GM12864 (cell line): Measurements from ENCODE around the gene PIP5KL1.

Experiments
- DNase-seq: peaks from one replicate; pipeline ENCODE4 v3.0.0-alpha.2; 2011; ENCODE audit warnings: low read depth
- H3K4me3 ChIP-seq: 2 replicates; pipeline ENCODE4 v1.5.1; 2011; ENCODE audit warnings: mild to moderate bottlenecking, low read depth, low read length, control low read depth
- TF ChIP-seq, protein P1 (sequence below): IDR thresholded peaks from 2 replicates; pipeline ENCODE4 v1.5.1; 2011; ENCODE audit warnings: low read depth, mild to moderate bottlenecking, moderate library complexity, low read length, control low read depth, inconsistent platforms; ENCODE audit errors: missing control alignments

PIP5KL1 gene

GRCh38 chr9:127874301-127875221, 56.0 kb downstream of the PIP5KL1 start:
- TF ChIP-seq, protein P1, sequence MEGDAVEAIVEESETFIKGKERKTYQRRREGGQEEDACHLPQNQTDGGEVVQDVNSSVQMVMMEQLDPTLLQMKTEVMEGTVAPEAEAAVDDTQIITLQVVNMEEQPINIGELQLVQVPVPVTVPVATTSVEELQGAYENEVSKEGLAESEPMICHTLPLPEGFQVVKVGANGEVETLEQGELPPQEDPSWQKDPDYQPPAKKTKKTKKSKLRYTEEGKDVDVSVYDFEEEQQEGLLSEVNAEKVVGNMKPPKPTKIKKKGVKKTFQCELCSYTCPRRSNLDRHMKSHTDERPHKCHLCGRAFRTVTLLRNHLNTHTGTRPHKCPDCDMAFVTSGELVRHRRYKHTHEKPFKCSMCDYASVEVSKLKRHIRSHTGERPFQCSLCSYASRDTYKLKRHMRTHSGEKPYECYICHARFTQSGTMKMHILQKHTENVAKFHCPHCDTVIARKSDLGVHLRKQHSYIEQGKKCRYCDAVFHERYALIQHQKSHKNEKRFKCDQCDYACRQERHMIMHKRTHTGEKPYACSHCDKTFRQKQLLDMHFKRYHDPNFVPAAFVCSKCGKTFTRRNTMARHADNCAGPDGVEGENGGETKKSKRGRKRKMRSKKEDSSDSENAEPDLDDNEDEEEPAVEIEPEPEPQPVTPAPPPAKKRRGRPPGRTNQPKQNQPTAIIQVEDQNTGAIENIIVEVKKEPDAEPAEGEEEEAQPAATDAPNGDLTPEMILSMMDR, result no peak
- DNase-seq, result no peak
- H3K4me3 ChIP-seq, result no peak overlapping the region

DNA sequence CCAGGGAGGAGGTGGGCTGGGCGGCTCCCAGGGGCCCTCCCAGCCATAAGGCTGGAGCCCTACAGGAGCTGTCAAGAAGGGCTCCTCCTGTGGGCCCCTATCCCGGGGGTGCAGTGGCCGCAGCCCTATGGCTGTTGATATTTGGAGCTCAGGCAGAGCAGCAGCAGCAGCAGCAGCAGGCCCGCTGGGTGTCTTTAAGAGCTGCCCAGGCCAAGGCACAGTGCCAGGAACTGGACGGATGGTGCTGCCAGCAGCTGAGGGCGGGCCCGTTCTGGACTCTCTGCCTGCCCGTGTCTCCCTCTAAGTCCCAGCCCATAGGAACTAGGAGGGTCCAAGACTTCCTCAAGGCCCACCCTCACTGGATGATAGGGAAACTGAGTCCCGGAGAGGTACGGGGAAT, 56.7 kb downstream of the PIP5KL1 start:
- H3K4me3 ChIP-seq, result no peak overlapping the region
- TF ChIP-seq, protein P1, result no peak
- DNase-seq, result no peak

DNA sequence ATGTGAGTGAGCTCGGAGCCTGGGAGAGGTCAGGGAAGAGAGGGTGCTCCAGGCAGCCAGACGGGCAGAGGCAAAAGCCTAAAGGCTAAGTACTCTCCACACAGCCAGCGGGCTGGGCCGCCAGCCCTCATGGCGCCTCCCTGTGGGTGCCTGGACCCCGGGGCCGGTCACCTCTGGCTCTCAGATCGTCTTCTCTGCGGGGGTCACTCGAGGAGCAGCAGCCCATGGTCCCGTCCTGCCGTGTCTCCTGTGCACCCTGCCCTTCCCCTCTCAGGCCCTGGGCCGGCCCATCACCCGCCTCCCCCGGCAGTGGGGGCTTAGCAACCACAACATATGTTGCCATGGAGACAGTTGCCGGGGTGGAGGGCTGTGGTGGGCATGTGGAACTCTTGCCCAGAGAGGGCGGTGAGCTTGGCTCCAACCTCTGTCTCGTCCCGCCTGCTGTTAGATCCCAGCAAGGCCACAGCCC, 57.3 kb downstream of the PIP5KL1 start:
- H3K4me3 ChIP-seq, result no peak overlapping the region
- DNase-seq, result no peak

DNA sequence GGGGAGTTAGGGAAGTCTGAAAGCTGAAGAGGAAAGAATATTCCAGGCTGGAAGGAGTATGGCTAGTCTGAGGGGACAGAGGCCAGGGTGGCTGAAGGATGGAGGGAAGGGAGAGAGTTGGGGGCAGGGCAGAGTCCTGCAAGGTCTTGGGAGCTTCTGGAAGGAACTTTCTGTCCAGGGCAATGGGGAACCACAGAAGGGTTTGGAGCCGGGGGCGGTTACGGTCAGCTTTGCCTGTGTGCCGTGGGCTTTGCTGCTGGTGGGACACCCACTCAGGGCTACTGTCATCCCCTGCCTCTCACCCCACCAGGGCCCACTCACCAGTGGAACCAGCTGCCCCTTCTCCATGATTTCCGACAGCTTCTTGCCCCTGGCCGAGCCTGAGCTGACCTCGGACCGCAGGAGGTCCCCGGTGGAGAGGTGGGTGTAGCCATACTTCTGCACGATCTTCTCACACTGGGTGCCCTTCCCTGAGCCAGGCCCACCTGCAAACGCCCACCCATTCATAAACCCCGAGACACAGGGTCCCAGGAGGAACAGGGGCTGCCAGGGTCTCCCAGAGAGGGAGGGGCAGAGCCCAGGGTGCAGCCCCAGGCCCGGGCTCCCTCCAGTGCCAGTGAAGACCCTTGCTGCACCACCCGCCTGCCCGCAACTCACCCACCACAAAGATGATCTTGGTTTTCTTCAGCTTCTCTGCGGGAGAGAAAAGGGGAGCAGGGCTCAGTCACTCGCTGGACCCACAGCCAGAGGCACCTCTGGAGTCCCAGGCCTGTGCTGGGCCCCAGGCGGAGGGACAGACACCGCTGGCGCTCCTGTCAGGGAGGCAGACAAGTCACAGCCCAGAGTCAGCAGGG, 58.0 kb downstream of the PIP5KL1 start:
- TF ChIP-seq, protein P1, result no peak

More for the DNA sequence above, 57.3 kb downstream of the PIP5KL1 start:
- TF ChIP-seq, protein P1, result no peak

GRCh38 chr9:127871531-127871930, 59.0 kb downstream of the PIP5KL1 start:
- no peak for DNase-seq
- TF ChIP-seq, protein P1, result no peak
- no peak overlapping the region for H3K4me3 ChIP-seq

More for the DNA sequence above, 58.0 kb downstream of the PIP5KL1 start:
- no peak overlapping the region for H3K4me3 ChIP-seq
- DNase-seq, result no peak

DNA sequence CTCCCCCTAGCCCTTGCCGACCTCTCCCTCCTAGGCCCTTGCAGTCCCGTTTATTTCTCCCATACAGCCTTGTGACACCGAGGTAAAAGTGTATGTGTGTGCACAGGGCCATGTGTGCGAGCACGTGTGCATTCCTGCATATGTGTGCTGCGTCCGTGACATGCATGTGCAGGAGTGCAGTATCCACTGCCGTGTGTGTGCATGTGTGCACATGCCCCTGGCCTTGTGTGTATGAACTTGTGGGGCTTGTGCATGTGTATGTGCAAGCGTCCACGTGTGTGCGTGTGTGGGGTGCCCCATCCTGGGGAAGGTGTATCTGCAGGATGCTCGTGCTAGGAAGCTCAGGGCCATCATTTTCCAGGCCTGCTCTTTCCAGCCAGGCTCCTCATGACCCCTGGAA, 59.7 kb downstream of the PIP5KL1 start:
- DNase-seq, result no peak
- TF ChIP-seq, protein P1, result no peak
- no peak overlapping the region for H3K4me3 ChIP-seq
